Right ventricle myocardium superior (tissue), 1 donor: ENCODE data around the gene NKG7. TPM values are rescaled to one million over a fixed set of nuclear protein-coding genes. Genes with fewer than 3 reads are reported as not detected.
"Not testable (repeated sequence)": the region's sequence is repeated elsewhere in the genome, so short reads cannot be mapped to it uniquely, and the experiment has no call there.

Experiments used
- ATAC-seq: fragments of 200-7000 bp; cut with Tn5 transposase; one replicate; pipeline ENCODE4 v1.9.1; 2020; ENCODE audit warnings: mild to moderate bottlenecking; ENCODE audit not compliant: poor library complexity
- DNase-seq: peaks from one replicate; pipeline ENCODE4 v3.0.0-alpha.2; 2020
- intact Hi-C: fragments of 100-400 bp; cut with DNase I; formaldehyde crosslinking; loops from one replicate; pipeline ENCODE4 v1.11.2; 2022
- long read RNA-seq: library from polyadenylated mRNA; unstranded; transcript quantifications from one replicate; pipeline ENCODE4 v2.0.0, GENCODE V29; 2021
- total RNA-seq: library from RNA; stranded (reverse); fragmentation: NEBNext Ultra II Directional; extraction: Animal tissue kit (Norgen Biotek cat#: 25700); gene quantifications from one replicate; pipeline ENCODE4 v1.2.1, GENCODE V29; 2021
- donor health status: DM: no; HTN: yes; CAD: no; lungs with severe emphysema.

NKG7 gene
- total RNA-seq: 2.3 TPM
- long read RNA-seq, partial matches to known transcripts: 0 of 2 reads
- long read RNA-seq, other reads (novel, unspliced or antisense): 0 of 2 reads

GRCh38 chr19:51372649-51373504, at the start of gene NKG7:
NKG7 (minus strand) TSS chr19:51372654; CDS start chr19:51372535, 119 bp downstream.
- ATAC-seq: no peak

GRCh38 chr19:51422053-51422448, 49.6 kb upstream of the NKG7 start:
- intact Hi-C loops: no loop called here
- peak; percentile 88 for ATAC-seq
- DNase-seq: peak; percentile 91

More at GRCh38 chr19:51372649-51373504, at the start of gene NKG7:
- DNase-seq: peak; percentile 31
- intact Hi-C loops: no loop called here

- intact Hi-C loops: no loop called here
- no peak for DNase-seq
- ATAC-seq: no peak
Measured at GRCh38 chr19:51421229-51422052, 49.0 kb upstream of the NKG7 start.

- intact Hi-C loops, ATAC-seq, DNase-seq: not testable (repeated sequence)
Measured at GRCh38 chr19:51420511-51420910, 48.1 kb upstream of the NKG7 start.

GRCh38 chr19:51418707-51419106, 46.3 kb upstream of the NKG7 start:
- intact Hi-C loops: no loop called here
- DNase-seq (no peak), ATAC-seq (no peak)

- no peak for DNase-seq
- intact Hi-C loops: no loop called here
- no peak for ATAC-seq
Measured at GRCh38 chr19:51417810-51418157, 45.3 kb upstream of the NKG7 start.

- peak; percentile 62 for ATAC-seq
- intact Hi-C loops: no loop called here
Measured at GRCh38 chr19:51417107-51417809, 44.8 kb upstream of the NKG7 start, which contains the start of gene SIGLEC10. SIGLEC10 (minus strand) TSS chr19:51417642; CDS start chr19:51417581, 61 bp downstream.

GRCh38 chr19:51416422-51416821, 44.0 kb upstream of the NKG7 start:
- DNase-seq, intact Hi-C loops, ATAC-seq: not testable (repeated sequence)

More at GRCh38 chr19:51417107-51417809, 44.8 kb upstream of the NKG7 start, which contains the start of gene SIGLEC10:
- DNase-seq: peak; percentile 75

GRCh38 chr19:51415187-51415586, 42.7 kb upstream of the NKG7 start:
- DNase-seq: no peak
- intact Hi-C loops: no loop called here
- ATAC-seq: no peak

- intact Hi-C loops: no loop called here
- no peak for ATAC-seq
- DNase-seq: no peak
Measured at GRCh38 chr19:51410950-51411748, 38.7 kb upstream of the NKG7 start.

- intact Hi-C loops: no loop called here
- no peak for ATAC-seq
- DNase-seq: no peak
Measured at GRCh38 chr19:51407511-51408131, 35.2 kb upstream of the NKG7 start.

GRCh38 chr19:51402117-51402516, 29.7 kb upstream of the NKG7 start:
- ATAC-seq: no peak
- intact Hi-C loops: no loop called here
- DNase-seq: no peak

- intact Hi-C loops: loop anchor here (10.0 kb wide), 1 partner anchor 255 kb away; no protein-coding TSS in a partner anchor
- not testable (repeated sequence) for DNase-seq, ATAC-seq
Measured at GRCh38 chr19:51399936-51400335, 27.5 kb upstream of the NKG7 start.

GRCh38 chr19:51399231-51399630, 26.8 kb upstream of the NKG7 start:
- DNase-seq (no peak), ATAC-seq (no peak)

GRCh38 chr19:51398096-51398704, 25.7 kb upstream of the NKG7 start:
- ATAC-seq: no peak
- DNase-seq: no peak
- intact Hi-C loops: loop anchor here (10.0 kb wide), 1 partner anchor 257 kb away; no protein-coding TSS in a partner anchor

More at GRCh38 chr19:51399231-51399630, 26.8 kb upstream of the NKG7 start:
- intact Hi-C loops: loop anchor here (10.0 kb wide), 1 partner anchor 256 kb away; no protein-coding TSS in a partner anchor

GRCh38 chr19:51397453-51397852, 25.0 kb upstream of the NKG7 start:
- not testable (repeated sequence) for DNase-seq
- intact Hi-C loops: loop anchor here (10.0 kb wide), 1 partner anchor 257 kb away; no protein-coding TSS in a partner anchor

GRCh38 chr19:51396175-51396574, 23.7 kb upstream of the NKG7 start:
- intact Hi-C loops: loop anchor here (10.0 kb wide), 1 partner anchor 259 kb away; no protein-coding TSS in a partner anchor
- DNase-seq (no peak), ATAC-seq (no peak)

More at GRCh38 chr19:51397453-51397852, 25.0 kb upstream of the NKG7 start:
- not testable (repeated sequence) for ATAC-seq
